SK-N-SH treated with all-trans-retinoic acid at 6 μM for 48 hours (cell line): ENCODE results near the gene PPP1R10.

Experiments used
- ATAC-seq: fragments of 200-7000 bp; cut with Tn5 transposase; 3 replicates; pipeline ENCODE4 v1.9.1; 2020; ENCODE audit warnings: mild to moderate bottlenecking, moderate library complexity
- ARNTL ChIP-seq: fragments of 450-650 bp; formaldehyde crosslinking; IDR thresholded peaks from 2 replicates; pipeline ENCODE4 v1.5.0; 2020; ENCODE audit warnings: low read depth, mild to moderate bottlenecking, moderate library complexity, borderline replicate concordance
- BACH2 ChIP-seq: fragments of 250-450 bp; sonication (Bioruptor Pico); IDR thresholded peaks from 2 replicates; pipeline ENCODE4 v1.9.0; 2021; ENCODE audit warnings: mild to moderate bottlenecking, borderline replicate concordance
- CSDC2 ChIP-seq: fragments of 250-450 bp; sonication (Bioruptor Pico); IDR thresholded peaks from 2 replicates; pipeline ENCODE4 v1.5.0; 2020; ENCODE audit warnings: mild to moderate bottlenecking, moderate library complexity
- ESRRG ChIP-seq: fragments of 250-450 bp; sonication (Bioruptor Pico); IDR thresholded peaks from 2 replicates; pipeline ENCODE4 v1.6.1; 2021; ENCODE audit warnings: mild to moderate bottlenecking
- GLIS3 ChIP-seq: fragments of 250-450 bp; sonication (Bioruptor Pico); IDR thresholded peaks from 2 replicates; pipeline ENCODE4 v1.5.0; 2020; ENCODE audit warnings: mild to moderate bottlenecking, moderate library complexity
- ISL1 ChIP-seq: fragments of 250-450 bp; sonication (Bioruptor Pico); IDR thresholded peaks from 2 replicates; pipeline ENCODE4 v2.1.2; 2022; ENCODE audit warnings: mild to moderate bottlenecking, moderate library complexity
- OSR1 ChIP-seq: fragments of 250-450 bp; sonication (Bioruptor Pico); IDR thresholded peaks from 2 replicates; pipeline ENCODE4 v1.8.0; 2022; ENCODE audit warnings: moderate library complexity, mild to moderate bottlenecking, inconsistent platforms
- PPARA ChIP-seq: fragments of 250-450 bp; sonication (Bioruptor Pico); IDR thresholded peaks from 2 replicates; pipeline ENCODE4 v1.5.0; 2020; ENCODE audit warnings: mild to moderate bottlenecking, borderline replicate concordance
- RARB ChIP-seq: fragments of 250-450 bp; sonication (Bioruptor Pico); IDR thresholded peaks from 2 replicates; pipeline ENCODE4 v1.8.0; 2021; ENCODE audit warnings: mild to moderate bottlenecking, moderate library complexity
- SNAI2 ChIP-seq: fragments of 250-450 bp; sonication (Bioruptor Pico); IDR thresholded peaks from 2 replicates; pipeline ENCODE4 v1.5.0; 2020; ENCODE audit warnings: mild to moderate bottlenecking, moderate library complexity
- TCF4 ChIP-seq: fragments of 250-450 bp; sonication (Bioruptor Pico); IDR thresholded peaks from 2 replicates; pipeline ENCODE4 v1.8.0; 2021; ENCODE audit warnings: mild to moderate bottlenecking, moderate library complexity, borderline replicate concordance
- TOX ChIP-seq: fragments of 250-450 bp; sonication (Bioruptor Pico); IDR thresholded peaks from 2 replicates; pipeline ENCODE4 v1.8.0; 2021; ENCODE audit warnings: mild to moderate bottlenecking, moderate library complexity, borderline replicate concordance
- ZC3H10 ChIP-seq: fragments of 250-450 bp; sonication (Bioruptor Pico); IDR thresholded peaks from 2 replicates; pipeline ENCODE4 v1.5.1; 2021; ENCODE audit warnings: mild to moderate bottlenecking, moderate library complexity
- ZFP3 ChIP-seq: fragments of 250-450 bp; sonication (Bioruptor Pico); IDR thresholded peaks from 2 replicates; pipeline ENCODE4 v1.5.0; 2020; ENCODE audit warnings: mild to moderate bottlenecking, moderate library complexity
- ZFP30 ChIP-seq: fragments of 450-650 bp; formaldehyde crosslinking; IDR thresholded peaks from 2 replicates; pipeline ENCODE4 v1.5.0; 2022; ENCODE audit warnings: mild to moderate bottlenecking, moderate library complexity
- ZNF565 ChIP-seq: fragments of 450-650 bp; formaldehyde crosslinking; conservative IDR thresholded peaks from 2 replicates; pipeline ENCODE4 v1.5.0; 2020; ENCODE audit warnings: low read depth, mild to moderate bottlenecking, moderate library complexity
- ZNF70 ChIP-seq: fragments of 450-650 bp; formaldehyde crosslinking; IDR thresholded peaks from 2 replicates; pipeline ENCODE4 v1.5.0; 2020; ENCODE audit warnings: mild to moderate bottlenecking, moderate library complexity
- ZNF8 ChIP-seq: fragments of 450-650 bp; formaldehyde crosslinking; IDR thresholded peaks from 2 replicates; pipeline ENCODE4 v1.5.0; 2020; ENCODE audit warnings: mild to moderate bottlenecking, moderate library complexity
- TF ChIP-seq, protein P1 (sequence below): fragments of 250-450 bp; sonication (Bioruptor Pico); IDR thresholded peaks from 2 replicates; pipeline ENCODE4 v1.5.1; 2021; ENCODE audit warnings: mild to moderate bottlenecking, moderate library complexity
- TF ChIP-seq, protein P2 (sequence below): fragments of 250-450 bp; sonication (Bioruptor Pico); IDR thresholded peaks from 2 replicates; pipeline ENCODE4 v1.5.0; 2020; ENCODE audit warnings: mild to moderate bottlenecking, moderate library complexity
- TF ChIP-seq, protein P3 (sequence below): fragments of 250-450 bp; sonication (Bioruptor Pico); IDR thresholded peaks from 2 replicates; pipeline ENCODE4 v1.8.0; 2021; ENCODE audit warnings: low read depth, mild to moderate bottlenecking, moderate library complexity, borderline replicate concordance
- TF ChIP-seq, protein P4 (sequence below): fragments of 250-450 bp; sonication (Bioruptor Pico); IDR thresholded peaks from 2 replicates; pipeline ENCODE4 v1.5.1; 2020; ENCODE audit warnings: low read depth, mild to moderate bottlenecking, moderate library complexity
- TF ChIP-seq, protein P5 (sequence below): fragments of 250-450 bp; sonication (Bioruptor Pico); IDR thresholded peaks from 2 replicates; pipeline ENCODE4 v1.8.0; 2020; ENCODE audit warnings: mild to moderate bottlenecking, moderate library complexity, borderline replicate concordance

PPP1R10 gene

DNA sequence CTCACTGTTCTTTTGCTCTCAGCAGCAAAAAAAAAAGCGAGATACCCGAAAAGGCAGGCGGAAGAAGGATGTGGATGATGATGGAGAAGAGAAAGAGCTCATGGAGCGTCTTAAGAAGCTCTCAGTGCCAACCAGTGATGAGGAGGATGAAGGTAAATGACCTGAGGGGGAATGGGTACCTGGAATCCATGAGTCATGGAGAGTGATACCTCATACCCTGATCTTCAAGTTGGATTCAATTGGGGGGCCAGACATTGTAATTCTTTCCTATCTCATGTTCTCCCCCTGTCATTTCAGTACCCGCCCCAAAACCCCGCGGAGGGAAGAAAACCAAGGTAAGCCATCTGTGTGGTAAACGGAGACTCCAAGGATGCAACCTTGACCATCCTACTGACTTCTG lies 39.0 kb downstream of the PPP1R10 start:
- TF ChIP-seq, protein P1, sequence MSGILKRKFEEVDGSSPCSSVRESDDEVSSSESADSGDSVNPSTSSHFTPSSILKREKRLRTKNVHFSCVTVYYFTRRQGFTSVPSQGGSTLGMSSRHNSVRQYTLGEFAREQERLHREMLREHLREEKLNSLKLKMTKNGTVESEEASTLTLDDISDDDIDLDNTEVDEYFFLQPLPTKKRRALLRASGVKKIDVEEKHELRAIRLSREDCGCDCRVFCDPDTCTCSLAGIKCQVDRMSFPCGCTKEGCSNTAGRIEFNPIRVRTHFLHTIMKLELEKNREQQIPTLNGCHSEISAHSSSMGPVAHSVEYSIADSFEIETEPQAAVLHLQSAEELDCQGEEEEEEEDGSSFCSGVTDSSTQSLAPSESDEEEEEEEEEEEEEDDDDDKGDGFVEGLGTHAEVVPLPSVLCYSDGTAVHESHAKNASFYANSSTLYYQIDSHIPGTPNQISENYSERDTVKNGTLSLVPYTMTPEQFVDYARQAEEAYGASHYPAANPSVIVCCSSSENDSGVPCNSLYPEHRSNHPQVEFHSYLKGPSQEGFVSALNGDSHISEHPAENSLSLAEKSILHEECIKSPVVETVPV (CRISPR knock-in tag): no peak
- TF ChIP-seq, protein P2, sequence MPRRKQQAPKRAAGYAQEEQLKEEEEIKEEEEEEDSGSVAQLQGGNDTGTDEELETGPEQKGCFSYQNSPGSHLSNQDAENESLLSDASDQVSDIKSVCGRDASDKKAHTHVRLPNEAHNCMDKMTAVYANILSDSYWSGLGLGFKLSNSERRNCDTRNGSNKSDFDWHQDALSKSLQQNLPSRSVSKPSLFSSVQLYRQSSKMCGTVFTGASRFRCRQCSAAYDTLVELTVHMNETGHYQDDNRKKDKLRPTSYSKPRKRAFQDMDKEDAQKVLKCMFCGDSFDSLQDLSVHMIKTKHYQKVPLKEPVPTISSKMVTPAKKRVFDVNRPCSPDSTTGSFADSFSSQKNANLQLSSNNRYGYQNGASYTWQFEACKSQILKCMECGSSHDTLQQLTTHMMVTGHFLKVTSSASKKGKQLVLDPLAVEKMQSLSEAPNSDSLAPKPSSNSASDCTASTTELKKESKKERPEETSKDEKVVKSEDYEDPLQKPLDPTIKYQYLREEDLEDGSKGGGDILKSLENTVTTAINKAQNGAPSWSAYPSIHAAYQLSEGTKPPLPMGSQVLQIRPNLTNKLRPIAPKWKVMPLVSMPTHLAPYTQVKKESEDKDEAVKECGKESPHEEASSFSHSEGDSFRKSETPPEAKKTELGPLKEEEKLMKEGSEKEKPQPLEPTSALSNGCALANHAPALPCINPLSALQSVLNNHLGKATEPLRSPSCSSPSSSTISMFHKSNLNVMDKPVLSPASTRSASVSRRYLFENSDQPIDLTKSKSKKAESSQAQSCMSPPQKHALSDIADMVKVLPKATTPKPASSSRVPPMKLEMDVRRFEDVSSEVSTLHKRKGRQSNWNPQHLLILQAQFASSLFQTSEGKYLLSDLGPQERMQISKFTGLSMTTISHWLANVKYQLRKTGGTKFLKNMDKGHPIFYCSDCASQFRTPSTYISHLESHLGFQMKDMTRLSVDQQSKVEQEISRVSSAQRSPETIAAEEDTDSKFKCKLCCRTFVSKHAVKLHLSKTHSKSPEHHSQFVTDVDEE (CRISPR knock-in tag): no peak
- TF ChIP-seq OSR1 (CRISPR knock-in tag) (no peak), SNAI2 (CRISPR knock-in tag) (no peak), TOX (CRISPR knock-in tag) (no peak), ESRRG (CRISPR knock-in tag) (no peak), BACH2 (CRISPR knock-in tag) (no peak), ZNF8 (CRISPR knock-in tag) (no peak), ARNTL (no peak), GLIS3 (CRISPR knock-in tag) (no peak), ZC3H10 (CRISPR knock-in tag) (no peak), ZNF70 (CRISPR knock-in tag) (no peak), ZNF565 (no peak), TCF4 (CRISPR knock-in tag) (no peak), ISL1 (CRISPR knock-in tag) (no peak), RARB (CRISPR knock-in tag) (no peak), ZFP30 (no peak)
- TF ChIP-seq, protein P3, sequence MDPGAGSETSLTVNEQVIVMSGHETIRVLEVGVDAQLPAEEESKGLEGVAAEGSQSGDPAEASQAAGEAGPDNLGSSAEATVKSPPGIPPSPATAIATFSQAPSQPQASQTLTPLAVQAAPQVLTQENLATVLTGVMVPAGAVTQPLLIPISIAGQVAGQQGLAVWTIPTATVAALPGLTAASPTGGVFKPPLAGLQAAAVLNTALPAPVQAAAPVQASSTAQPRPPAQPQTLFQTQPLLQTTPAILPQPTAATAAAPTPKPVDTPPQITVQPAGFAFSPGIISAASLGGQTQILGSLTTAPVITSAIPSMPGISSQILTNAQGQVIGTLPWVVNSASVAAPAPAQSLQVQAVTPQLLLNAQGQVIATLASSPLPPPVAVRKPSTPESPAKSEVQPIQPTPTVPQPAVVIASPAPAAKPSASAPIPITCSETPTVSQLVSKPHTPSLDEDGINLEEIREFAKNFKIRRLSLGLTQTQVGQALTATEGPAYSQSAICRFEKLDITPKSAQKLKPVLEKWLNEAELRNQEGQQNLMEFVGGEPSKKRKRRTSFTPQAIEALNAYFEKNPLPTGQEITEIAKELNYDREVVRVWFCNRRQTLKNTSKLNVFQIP (CRISPR knock-in tag): no peak
- TF ChIP-seq, protein P4, sequence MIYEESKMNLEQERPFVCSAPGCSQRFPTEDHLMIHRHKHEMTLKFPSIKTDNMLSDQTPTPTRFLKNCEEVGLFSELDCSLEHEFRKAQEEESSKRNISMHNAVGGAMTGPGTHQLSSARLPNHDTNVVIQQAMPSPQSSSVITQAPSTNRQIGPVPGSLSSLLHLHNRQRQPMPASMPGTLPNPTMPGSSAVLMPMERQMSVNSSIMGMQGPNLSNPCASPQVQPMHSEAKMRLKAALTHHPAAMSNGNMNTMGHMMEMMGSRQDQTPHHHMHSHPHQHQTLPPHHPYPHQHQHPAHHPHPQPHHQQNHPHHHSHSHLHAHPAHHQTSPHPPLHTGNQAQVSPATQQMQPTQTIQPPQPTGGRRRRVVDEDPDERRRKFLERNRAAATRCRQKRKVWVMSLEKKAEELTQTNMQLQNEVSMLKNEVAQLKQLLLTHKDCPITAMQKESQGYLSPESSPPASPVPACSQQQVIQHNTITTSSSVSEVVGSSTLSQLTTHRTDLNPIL (CRISPR knock-in tag): no peak
- TF ChIP-seq, protein P5, sequence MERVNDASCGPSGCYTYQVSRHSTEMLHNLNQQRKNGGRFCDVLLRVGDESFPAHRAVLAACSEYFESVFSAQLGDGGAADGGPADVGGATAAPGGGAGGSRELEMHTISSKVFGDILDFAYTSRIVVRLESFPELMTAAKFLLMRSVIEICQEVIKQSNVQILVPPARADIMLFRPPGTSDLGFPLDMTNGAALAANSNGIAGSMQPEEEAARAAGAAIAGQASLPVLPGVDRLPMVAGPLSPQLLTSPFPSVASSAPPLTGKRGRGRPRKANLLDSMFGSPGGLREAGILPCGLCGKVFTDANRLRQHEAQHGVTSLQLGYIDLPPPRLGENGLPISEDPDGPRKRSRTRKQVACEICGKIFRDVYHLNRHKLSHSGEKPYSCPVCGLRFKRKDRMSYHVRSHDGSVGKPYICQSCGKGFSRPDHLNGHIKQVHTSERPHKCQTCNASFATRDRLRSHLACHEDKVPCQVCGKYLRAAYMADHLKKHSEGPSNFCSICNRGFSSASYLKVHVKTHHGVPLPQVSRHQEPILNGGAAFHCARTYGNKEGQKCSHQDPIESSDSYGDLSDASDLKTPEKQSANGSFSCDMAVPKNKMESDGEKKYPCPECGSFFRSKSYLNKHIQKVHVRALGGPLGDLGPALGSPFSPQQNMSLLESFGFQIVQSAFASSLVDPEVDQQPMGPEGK: no peak
- ATAC-seq: no peak

DNA sequence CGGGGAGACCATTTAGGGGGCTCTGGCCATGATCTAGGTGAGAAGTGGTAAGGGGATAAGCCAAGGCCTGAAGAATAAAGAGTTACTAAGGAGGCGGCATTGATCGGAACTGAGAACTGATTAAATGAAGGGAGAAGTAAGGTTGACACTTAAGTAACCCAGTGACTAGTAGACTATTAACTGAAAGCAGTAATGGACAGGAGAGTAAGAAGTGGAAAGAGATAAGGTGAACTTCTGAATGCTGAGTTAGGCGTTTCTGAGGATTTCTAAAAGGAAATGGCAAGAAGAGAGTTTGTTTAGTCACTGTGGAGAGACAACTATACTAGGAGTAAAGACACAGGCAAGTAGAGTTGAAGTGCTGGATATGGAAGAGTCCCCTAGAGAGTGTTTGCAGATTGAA lies 43.9 kb downstream of the PPP1R10 start:
- no peak for TF ChIP-seq RARB (CRISPR knock-in tag)
- no peak for TF ChIP-seq SNAI2 (CRISPR knock-in tag)
- TF ChIP-seq ZNF8 (CRISPR knock-in tag): no peak
- TF ChIP-seq ZFP3 (CRISPR knock-in tag): no peak
- no peak for TF ChIP-seq ZC3H10 (CRISPR knock-in tag)
- TF ChIP-seq, protein P4 (CRISPR knock-in tag): no peak
- no peak for TF ChIP-seq TCF4 (CRISPR knock-in tag)
- TF ChIP-seq CSDC2 (CRISPR knock-in tag): no peak
- no peak for TF ChIP-seq PPARA (CRISPR knock-in tag)
- ATAC-seq: no peak
